ENCODE results near the gene LAD1. TPM values are rescaled to one million over a fixed set of nuclear protein-coding genes. Genes with fewer than 3 reads are reported as not detected.
A peak's percentile ranks its signal among the peaks of the same experiment; 100 is the strongest.

Gene LAD1
- total RNA-seq, 1 experiment from 2014 or later, result 30.1 TPM

DNA sequence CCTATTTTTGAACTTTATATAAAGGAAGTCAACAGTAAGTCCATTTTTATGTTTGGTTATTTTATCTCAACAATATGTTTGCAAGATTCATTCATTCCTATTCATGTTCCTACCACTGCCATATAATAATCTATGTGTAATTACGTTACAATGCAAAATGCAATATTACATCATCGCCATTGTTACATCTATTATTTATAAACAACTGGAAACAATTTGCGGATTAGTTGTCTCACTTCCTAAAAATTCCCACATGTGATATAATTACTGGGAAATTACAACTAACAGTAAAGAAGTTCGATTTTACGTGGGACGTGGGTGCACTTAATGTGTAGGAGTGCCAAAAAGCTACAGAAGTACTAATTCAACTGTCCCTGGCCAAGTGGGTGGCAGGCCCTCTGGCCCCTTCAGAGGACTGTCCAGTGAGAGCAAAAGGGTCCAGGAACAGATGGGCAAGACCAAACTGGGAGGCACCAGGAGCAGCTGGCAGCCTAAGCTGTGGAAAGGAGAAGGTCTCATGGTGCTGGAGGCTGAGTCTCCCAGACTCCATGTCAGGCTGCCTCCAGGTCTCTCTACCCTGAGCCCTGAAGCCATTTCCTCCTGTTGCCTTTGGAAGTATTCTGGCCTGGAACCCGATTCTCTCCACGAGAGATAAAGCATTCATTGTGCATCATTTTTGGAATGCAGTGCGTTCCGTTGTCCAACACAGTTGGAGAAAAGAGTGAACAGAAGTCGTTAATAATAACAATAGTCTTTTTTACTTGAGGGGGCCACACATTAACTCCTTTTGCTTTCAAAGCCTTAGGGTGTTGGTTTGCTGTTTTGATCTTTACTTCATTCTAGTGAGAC, 64.6 kb downstream of the LAD1 start:
- peak overlapping the region in 1 of 3 experiments; percentile 65; a peak in 1 of 7 replicates for H3K27ac Mint-ChIP-seq
- DNase-seq, result no peak
- H3K9me3 Mint-ChIP-seq, result no peaks in the 10 kb centered on the region
- H3K23ac ChIP-seq (ENCODE audit: insufficient read length, low read depth, low read length), result no peak overlapping the region
- no peak overlapping the region for H2BK120ac ChIP-seq (ENCODE audit: low read depth, low read length, poor library complexity, severe bottlenecking)
- H3K4me3 Mint-ChIP-seq, result no peak overlapping the region
- H3K14ac ChIP-seq (ENCODE audit: insufficient read depth, low read length), result no peak overlapping the region
- no peaks in the 10 kb centered on the region for H3K79me1 ChIP-seq (ENCODE audit: insufficient read depth, low read depth, low read length, poor library complexity, severe bottlenecking)
- H2AK5ac ChIP-seq (ENCODE audit: insufficient read length, low read length), result no peak overlapping the region
- H3K9me3 ChIP-seq (ENCODE audit: control insufficient read depth, low read depth, low read length), result no peaks in the 10 kb centered on the region
- H3K4me1 Mint-ChIP-seq, result peaks cover 0 to 4% of the 10 kb centered on the region in 2 experiments; a peak in 1 of 4 replicates
- H2BK12ac ChIP-seq (ENCODE audit: insufficient read length, low read depth, low read length), result no peak overlapping the region
- no peak overlapping the region for H2BK5ac ChIP-seq (ENCODE audit: insufficient read length, low read length)
- WGBS (ENCODE audit: extremely low coverage, insufficient read length, low lambda C conversion rate), result no CpG with 5 or more reads among the region's 11 CpGs
- H3K4me1 ChIP-seq (ENCODE audit: insufficient read depth, low read length), result no peaks in the 10 kb centered on the region
- H3K4ac ChIP-seq (ENCODE audit: low read depth, low read length), result no peak overlapping the region
- no peak overlapping the region for H3K27ac ChIP-seq (ENCODE audit: insufficient read length, low read depth, low read length)
- no peak overlapping the region for H4K8ac ChIP-seq (replicated peaks; ENCODE audit: insufficient read length, low read depth, low read length)
- no peak overlapping the region for H3K56ac ChIP-seq (ENCODE audit: insufficient read length, low read depth, low read length)
- no peak overlapping the region for H2BK15ac ChIP-seq (ENCODE audit: low read depth, low read length)
- no peak overlapping the region for H2BK20ac ChIP-seq (ENCODE audit: low read depth, low read length, poor library complexity, severe bottlenecking)
- no peak overlapping the region for H3K4me2 ChIP-seq (ENCODE audit: insufficient read depth, insufficient read length, low read length)
- H4K20me1 ChIP-seq (ENCODE audit: control insufficient read depth, insufficient read depth, insufficient read length), result no peaks in the 10 kb centered on the region
- H3K36me3 Mint-ChIP-seq (ENCODE audit: insufficient read depth in 1 of 3, low read depth in 3 of 3), result no peaks in the 10 kb centered on the region
- H2AFZ ChIP-seq (ENCODE audit: low read length), result no peak overlapping the region
- peaks cover 3% of the 10 kb centered on the region for H3K27me3 Mint-ChIP-seq (ENCODE audit: low read depth)
- no peaks in the 10 kb centered on the region for H3K79me2 ChIP-seq (ENCODE audit: insufficient read depth, low read length)
- no peaks in the 10 kb centered on the region for H3K23me2 ChIP-seq (ENCODE audit: insufficient read length, low read depth, low read length, poor library complexity, severe bottlenecking)
- H4K91ac ChIP-seq (ENCODE audit: insufficient read length, low read depth, low read length), result no peak overlapping the region
- no peaks in the 10 kb centered on the region for H3K27me3 ChIP-seq (ENCODE audit: insufficient read depth, low read length)
- no peak overlapping the region for H3K9ac ChIP-seq (ENCODE audit: extremely low read depth, insufficient read length, low read length)
- no peak overlapping the region for H4K5ac ChIP-seq (ENCODE audit: insufficient read length, low read depth, low read length)
- H3K18ac ChIP-seq (ENCODE audit: insufficient read length, low read depth, low read length), result no peak overlapping the region
- no peak overlapping the region for H3T11ph ChIP-seq (ENCODE audit: low read length)
- TF ChIP-seq, protein P1, sequence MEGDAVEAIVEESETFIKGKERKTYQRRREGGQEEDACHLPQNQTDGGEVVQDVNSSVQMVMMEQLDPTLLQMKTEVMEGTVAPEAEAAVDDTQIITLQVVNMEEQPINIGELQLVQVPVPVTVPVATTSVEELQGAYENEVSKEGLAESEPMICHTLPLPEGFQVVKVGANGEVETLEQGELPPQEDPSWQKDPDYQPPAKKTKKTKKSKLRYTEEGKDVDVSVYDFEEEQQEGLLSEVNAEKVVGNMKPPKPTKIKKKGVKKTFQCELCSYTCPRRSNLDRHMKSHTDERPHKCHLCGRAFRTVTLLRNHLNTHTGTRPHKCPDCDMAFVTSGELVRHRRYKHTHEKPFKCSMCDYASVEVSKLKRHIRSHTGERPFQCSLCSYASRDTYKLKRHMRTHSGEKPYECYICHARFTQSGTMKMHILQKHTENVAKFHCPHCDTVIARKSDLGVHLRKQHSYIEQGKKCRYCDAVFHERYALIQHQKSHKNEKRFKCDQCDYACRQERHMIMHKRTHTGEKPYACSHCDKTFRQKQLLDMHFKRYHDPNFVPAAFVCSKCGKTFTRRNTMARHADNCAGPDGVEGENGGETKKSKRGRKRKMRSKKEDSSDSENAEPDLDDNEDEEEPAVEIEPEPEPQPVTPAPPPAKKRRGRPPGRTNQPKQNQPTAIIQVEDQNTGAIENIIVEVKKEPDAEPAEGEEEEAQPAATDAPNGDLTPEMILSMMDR (conservative IDR thresholded peaks at IDR 0.05), result no peak
